ENCODE results near the gene PRDM16.

Gene PRDM16

GRCh38 chr1:3405974-3406867 is 337.2 kb downstream of the PRDM16 start:
- DNase-seq, result no peak

GRCh38 chr1:3407021-3407420 is 338.0 kb downstream of the PRDM16 start:
- no peak for DNase-seq

GRCh38 chr1:3408751-3409266 is 339.8 kb downstream of the PRDM16 start:
- DNase-seq, result no peak

- DNase-seq, result no peak
These were observed 340.6 kb downstream of the PRDM16 start for GRCh38 chr1:3409366-3410141.

- peak; percentile 46 for DNase-seq
These were observed 341.3 kb downstream of the PRDM16 start for GRCh38 chr1:3410142-3410925.

- no peak for DNase-seq
These were observed 342.8 kb downstream of the PRDM16 start for GRCh38 chr1:3411806-3412205.

- no peak for DNase-seq
These were observed 343.4 kb downstream of the PRDM16 start for GRCh38 chr1:3412376-3412775.

GRCh38 chr1:3413975-3414710 is 345.1 kb downstream of the PRDM16 start:
- DNase-seq, result no peak

- DNase-seq, result no peak
These were observed 346.5 kb downstream of the PRDM16 start for GRCh38 chr1:3415260-3416090.

GRCh38 chr1:3417082-3417739 is 348.2 kb downstream of the PRDM16 start:
- peak; percentile 15 for DNase-seq

GRCh38 chr1:3417934-3418333 is 348.9 kb downstream of the PRDM16 start:
- no peak for DNase-seq

- no peak for DNase-seq
These were observed 349.6 kb downstream of the PRDM16 start for GRCh38 chr1:3418600-3418999.

- DNase-seq, result no peak
These were observed 350.6 kb downstream of the PRDM16 start for GRCh38 chr1:3419415-3420204.

GRCh38 chr1:3420218-3420951 is 351.4 kb downstream of the PRDM16 start:
- DNase-seq, result no peak

GRCh38 chr1:3422638-3423037 is 353.6 kb downstream of the PRDM16 start:
- no peak for DNase-seq

- DNase-seq, result peak; percentile 15
These were observed 354.3 kb downstream of the PRDM16 start for GRCh38 chr1:3423245-3423829.

- no peak for DNase-seq
These were observed 355.1 kb downstream of the PRDM16 start for GRCh38 chr1:3423896-3424611.

Measured in hematopoietic multipotent progenitor cell treated with erythropoietin and hydrocortisone succinate and interleukin-3 and kit ligand, for 4 days (in vitro differentiated cells).